Left lung (tissue), 10 donors: ENCODE measurements around the gene SNAPC2. TPM values are rescaled to one million over a fixed set of nuclear protein-coding genes. Genes with fewer than 3 reads are reported as not detected.

Experiments
- ATAC-seq: fragments of 200-7000 bp; cut with Tn5 transposase; one replicate; pipeline ENCODE4 v1.9.1; 2020; ENCODE audit warnings: moderate library complexity
- DNase-seq, 4 donors: peaks; one replicate each; pipeline ENCODE4 v3.0.0-alpha.2; 2013 to 2020
- H3K27ac ChIP-seq, 2 donors: fragments of 200-600 bp; sonication (generic) in 1 of 2; one replicate each; pipeline versions ENCODE4 v1.5.0 to v1.8.0; 2020 to 2021
- H3K27me3 ChIP-seq, 2 donors: fragments of 200-600 bp; sonication (generic) in 1 of 2; one replicate each; pipeline versions ENCODE4 v1.5.0 to v1.8.0; 2020 to 2021
- H3K36me3 ChIP-seq, 2 donors: fragments of 200-600 bp; sonication (generic) in 1 of 2; one replicate each; pipeline versions ENCODE4 v1.5.0 to v1.8.0; 2020 to 2021
- H3K4me1 ChIP-seq, 2 donors: fragments of 200-600 bp; one replicate each; pipeline ENCODE4 v1.8.0; 2021
- H3K4me3 ChIP-seq, 2 donors: fragments of 200-600 bp; sonication (generic) in 1 of 2; one replicate each; pipeline versions ENCODE4 v1.5.0 to v1.8.0; 2020 to 2021; ENCODE audit warnings: mild to moderate bottlenecking in 1 of 2
- H3K9me3 ChIP-seq, 2 donors: fragments of 200-600 bp; sonication (generic) in 1 of 2; one replicate each; pipeline versions ENCODE4 v1.5.0 to v1.8.0; 2020 to 2021
- intact Hi-C, 2 donors: fragments of 100-400 bp; cut with DNase I; formaldehyde crosslinking; loops; one replicate each; pipeline versions ENCODE4 v1.11.2 to v1.14.2; 2022
- polyA plus RNA-seq, 6 donors: library from polyadenylated mRNA; unstranded; fragments of 120-200 nt; gene quantifications; one replicate each; pipeline ENCODE4 v1.2.1, GENCODE V29; 2013; ENCODE audit not compliant: insufficient read length in 6 of 6
- total RNA-seq, 2 donors: library from RNA; stranded (reverse); fragmentation: NEBNext Ultra II Directional; extraction: Animal tissue kit (Norgen Biotek cat#: 25700); gene quantifications; one replicate each; pipeline ENCODE4 v1.2.1, GENCODE V29; 2021
- TF ChIP-seq, protein P1 (sequence below), 2 donors: fragments of 200-600 bp; sonication (generic) in 1 of 2; IDR thresholded peaks; one replicate each; pipeline versions ENCODE4 v1.5.0 to v1.8.0; 2021; ENCODE audit warnings: antibody characterized with exemption in 2 of 2
- donor health status: DM: no; HTN: yes; CAD: no.
- donor health status: DM: no; HTN: no; CAD: no.

Gene SNAPC2
- total and polyA plus RNA-seq, 8 donors: 11.1 to 20.5 (median 15.5) TPM

DNA sequence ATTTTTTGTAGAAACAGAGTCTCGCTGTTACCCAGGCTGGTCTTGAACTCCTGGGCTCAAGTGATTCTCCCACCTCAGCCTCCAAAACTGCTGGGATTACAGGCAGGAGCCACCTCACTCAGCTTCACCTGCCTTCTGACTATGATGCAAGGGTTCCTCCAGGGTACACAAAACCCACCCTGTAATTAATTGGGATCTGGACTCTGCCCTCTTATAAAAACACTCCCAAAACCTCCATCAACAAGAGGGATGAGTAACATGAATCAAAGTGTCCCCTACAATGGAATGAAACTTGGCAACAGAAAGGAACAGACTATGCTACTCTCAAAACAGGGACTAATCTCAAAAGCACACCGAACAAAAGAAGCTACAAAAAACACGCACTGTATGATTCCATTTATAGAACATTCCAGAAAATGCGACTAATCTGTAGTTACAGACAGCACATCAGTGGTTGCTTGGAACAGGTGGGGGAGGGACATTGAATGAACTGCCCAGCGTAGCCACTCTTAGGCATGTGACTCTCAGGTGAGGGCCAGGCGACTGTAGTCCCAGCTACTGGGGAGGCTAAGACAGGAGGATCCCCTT lies 42.8 kb upstream of the SNAPC2 start:
- TF ChIP-seq, protein P1, sequence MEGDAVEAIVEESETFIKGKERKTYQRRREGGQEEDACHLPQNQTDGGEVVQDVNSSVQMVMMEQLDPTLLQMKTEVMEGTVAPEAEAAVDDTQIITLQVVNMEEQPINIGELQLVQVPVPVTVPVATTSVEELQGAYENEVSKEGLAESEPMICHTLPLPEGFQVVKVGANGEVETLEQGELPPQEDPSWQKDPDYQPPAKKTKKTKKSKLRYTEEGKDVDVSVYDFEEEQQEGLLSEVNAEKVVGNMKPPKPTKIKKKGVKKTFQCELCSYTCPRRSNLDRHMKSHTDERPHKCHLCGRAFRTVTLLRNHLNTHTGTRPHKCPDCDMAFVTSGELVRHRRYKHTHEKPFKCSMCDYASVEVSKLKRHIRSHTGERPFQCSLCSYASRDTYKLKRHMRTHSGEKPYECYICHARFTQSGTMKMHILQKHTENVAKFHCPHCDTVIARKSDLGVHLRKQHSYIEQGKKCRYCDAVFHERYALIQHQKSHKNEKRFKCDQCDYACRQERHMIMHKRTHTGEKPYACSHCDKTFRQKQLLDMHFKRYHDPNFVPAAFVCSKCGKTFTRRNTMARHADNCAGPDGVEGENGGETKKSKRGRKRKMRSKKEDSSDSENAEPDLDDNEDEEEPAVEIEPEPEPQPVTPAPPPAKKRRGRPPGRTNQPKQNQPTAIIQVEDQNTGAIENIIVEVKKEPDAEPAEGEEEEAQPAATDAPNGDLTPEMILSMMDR (IDR thresholded peaks at IDR 0.05): no peak
- H3K4me1 ChIP-seq: peaks cover 1 to 17% of the 10 kb centered on the region in 2 donors
- H3K27ac ChIP-seq: no peak overlapping the region
- intact Hi-C loops: no loop called here
- DNase-seq (no peak), ATAC-seq (no peak)
- H3K36me3 ChIP-seq: no peaks in the 10 kb centered on the region
- no peak overlapping the region for H3K4me3 ChIP-seq
- peaks cover 25 to 46% of the 10 kb centered on the region in 2 donors for H3K27me3 ChIP-seq
- no peaks in the 10 kb centered on the region for H3K9me3 ChIP-seq

DNA sequence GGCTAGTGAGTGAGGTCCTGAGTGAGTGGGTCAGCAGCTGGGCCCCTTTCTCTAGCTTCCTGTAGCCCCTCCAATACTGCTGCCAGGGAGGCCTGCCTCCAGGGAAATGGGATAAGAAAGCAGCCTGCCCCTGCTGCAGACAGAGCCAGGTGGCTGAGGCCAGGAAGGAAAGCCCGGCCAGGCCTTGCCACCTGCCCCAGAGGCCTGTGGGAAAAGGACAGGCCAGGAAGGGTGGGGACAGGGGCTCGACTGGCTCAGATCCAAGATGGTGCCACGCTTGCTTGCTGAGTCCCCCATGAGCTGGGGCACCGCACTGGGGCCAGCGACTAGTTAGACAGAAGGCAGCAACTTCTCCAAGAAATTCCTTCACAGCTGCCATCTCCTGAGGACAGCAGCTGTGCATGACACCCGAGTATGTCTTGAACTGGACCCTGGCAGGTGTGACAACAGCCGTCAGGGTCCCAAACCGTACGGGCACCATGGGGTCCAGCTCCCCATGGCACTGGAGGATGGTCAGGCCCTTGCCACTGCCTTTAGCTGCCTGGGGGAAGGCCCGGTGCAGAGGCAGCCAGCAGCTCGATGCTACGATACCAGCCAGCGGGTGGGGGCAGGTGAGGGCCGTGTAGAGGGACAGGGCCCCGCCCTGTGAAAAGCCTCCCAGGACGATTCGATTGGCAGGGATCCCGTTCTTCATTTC lies 40.9 kb upstream of the SNAPC2 start:
- Histone ChIP-seq H3K9me3 (no peaks in the 10 kb centered on the region), H3K36me3 (no peaks in the 10 kb centered on the region), H3K4me3 (no peak overlapping the region), H3K4me1 (peaks cover 0 to 4% of the 10 kb centered on the region in 2 donors), H3K27ac (no peak overlapping the region), H3K27me3 (peaks cover 7 to 27% of the 10 kb centered on the region in 2 donors)
- TF ChIP-seq, protein P1 (IDR thresholded peaks at IDR 0.05): no peak
- DNase-seq (no peak), ATAC-seq (no peak)
- intact Hi-C loops: no loop called here

DNA sequence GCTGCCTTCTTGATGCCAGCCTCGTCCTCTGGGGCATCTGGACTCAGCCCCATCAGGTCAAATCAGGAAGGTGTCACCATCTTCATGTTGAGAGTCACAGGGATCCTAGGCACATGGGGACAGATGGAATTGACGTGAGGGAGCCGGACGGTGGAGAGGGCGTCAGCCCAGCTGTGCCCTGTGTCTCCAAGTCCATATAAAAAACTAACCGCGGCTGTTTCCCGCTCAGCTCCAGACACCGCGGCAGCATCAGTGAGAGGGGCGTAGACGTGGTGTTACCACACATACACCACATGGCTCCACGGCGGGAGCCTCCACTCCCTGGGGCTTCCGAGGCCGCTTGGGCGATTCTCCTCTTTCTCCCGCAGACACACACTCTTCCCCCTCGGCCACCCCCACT lies 40.3 kb upstream of the SNAPC2 start:
- no peak for DNase-seq
- TF ChIP-seq, protein P1 (IDR thresholded peaks at IDR 0.05): no peak
- Histone ChIP-seq H3K27ac (no peak overlapping the region), H3K9me3 (no peaks in the 10 kb centered on the region), H3K4me3 (no peak overlapping the region), H3K4me1 (no peaks in the 10 kb centered on the region), H3K36me3 (no peaks in the 10 kb centered on the region), H3K27me3 (peaks cover 7 to 21% of the 10 kb centered on the region in 2 donors)
- intact Hi-C loops: no loop called here
- ATAC-seq: no peak

DNA sequence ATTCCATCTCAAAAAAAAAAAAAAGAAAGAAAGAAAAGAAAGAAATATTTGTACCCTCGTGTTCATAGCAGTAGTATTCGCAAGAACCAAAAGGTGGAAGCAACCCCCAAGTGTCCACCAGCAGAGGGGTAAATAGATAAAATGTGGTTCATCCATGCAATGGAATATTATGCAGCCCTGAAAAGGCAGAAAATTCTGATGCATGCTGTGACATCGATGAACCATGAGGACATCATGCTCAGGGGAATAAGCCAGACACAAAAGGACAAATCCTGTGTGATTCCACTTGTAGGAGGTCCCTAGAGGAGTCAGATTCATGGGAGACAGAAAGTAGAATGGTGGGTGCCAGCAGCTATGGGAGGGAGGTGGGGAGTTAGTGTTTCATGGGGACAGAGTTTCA lies 38.2 kb upstream of the SNAPC2 start:
- ATAC-seq: no peak
- no peak for DNase-seq
- H3K4me3 ChIP-seq: no peak overlapping the region
- no peaks in the 10 kb centered on the region for H3K36me3 ChIP-seq
- H3K27ac ChIP-seq: no peak overlapping the region
- H3K27me3 ChIP-seq: peaks cover 0 to 11% of the 10 kb centered on the region in 2 donors
- intact Hi-C loops: no loop called here
- H3K4me1 ChIP-seq: no peaks in the 10 kb centered on the region
- no peaks in the 10 kb centered on the region for H3K9me3 ChIP-seq
- TF ChIP-seq, protein P1 (IDR thresholded peaks at IDR 0.05): no peak

DNA sequence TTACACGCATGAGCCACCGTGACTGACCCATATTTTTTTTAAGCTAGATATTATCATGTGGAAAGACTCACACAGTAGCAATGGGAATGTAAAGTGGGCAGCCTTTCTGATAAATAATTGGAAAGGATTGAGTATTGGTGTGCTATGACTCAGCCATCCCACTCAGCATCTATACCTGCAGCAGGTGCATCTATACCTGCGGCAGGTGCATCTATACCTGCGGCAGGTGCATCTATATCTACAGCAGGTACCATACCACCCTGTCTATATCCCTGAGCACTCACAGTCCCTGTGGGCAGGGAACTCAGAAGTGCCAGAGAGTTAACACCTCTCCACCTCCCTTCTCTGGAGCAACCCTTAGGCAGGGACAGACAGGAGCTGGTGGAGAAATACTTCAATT lies 37.0 kb upstream of the SNAPC2 start:
- intact Hi-C loops: no loop called here
- ATAC-seq: no peak
- Histone ChIP-seq H3K4me3 (no peak overlapping the region), H3K27ac (no peak overlapping the region), H3K36me3 (no peaks in the 10 kb centered on the region), H3K9me3 (no peaks in the 10 kb centered on the region), H3K27me3 (peaks cover 0 to 20% of the 10 kb centered on the region in 2 donors), H3K4me1 (peaks cover 0 to 1% of the 10 kb centered on the region in 2 donors)
- DNase-seq: no peak
- TF ChIP-seq, protein P1 (IDR thresholded peaks at IDR 0.05): no peak
